HG03342 (cell line): Measurements from ENCODE around the gene TBC1D21.

Experiments used
- ATAC-seq: cut with Tn5 transposase; IDR thresholded peaks from one replicate; pipeline ENCODE4 v1.9.1; 2021; ENCODE audit warnings: mild to moderate bottlenecking, moderate library complexity; ENCODE audit not compliant: unreplicated experiment

TBC1D21 gene

GRCh38 chr15:73873456-73873855 is at the start of gene TBC1D21:
Gene TBC1D21, plus strand, starts transcription at chr15:73873564. Its CDS starts 146 bp downstream, at chr15:73873710.
- ATAC-seq: no peak

GRCh38 chr15:73826711-73827251 is 46.6 kb upstream of the TBC1D21 start:
- no peak for ATAC-seq

- no peak for ATAC-seq
These were observed 43.8 kb upstream of the TBC1D21 start for GRCh38 chr15:73829523-73829922.

GRCh38 chr15:73832657-73833056 is 40.7 kb upstream of the TBC1D21 start:
- ATAC-seq: no peak

GRCh38 chr15:73836845-73837244 is 36.5 kb upstream of the TBC1D21 start:
- no peak for ATAC-seq

- no peak for ATAC-seq
These were observed 34.4 kb upstream of the TBC1D21 start for GRCh38 chr15:73838831-73839426.

GRCh38 chr15:73839699-73840377 is 33.5 kb upstream of the TBC1D21 start:
- ATAC-seq: no peak

GRCh38 chr15:73840771-73841170 is 32.6 kb upstream of the TBC1D21 start:
- no peak for ATAC-seq

GRCh38 chr15:73841756-73842725 is 31.3 kb upstream of the TBC1D21 start:
- no peak for ATAC-seq

GRCh38 chr15:73843787-73844186 is 29.6 kb upstream of the TBC1D21 start:
- no peak for ATAC-seq

GRCh38 chr15:73844356-73844755 is 29.0 kb upstream of the TBC1D21 start:
- no peak for ATAC-seq

- no peak for ATAC-seq
These were observed 27.9 kb upstream of the TBC1D21 start for GRCh38 chr15:73845507-73845906.

- no peak for ATAC-seq
These were observed 27.5 kb upstream of the TBC1D21 start for GRCh38 chr15:73845907-73846306.

- ATAC-seq: no peak
These were observed 23.7 kb upstream of the TBC1D21 start for GRCh38 chr15:73849641-73850040.

- ATAC-seq: no peak
These were observed 23.1 kb upstream of the TBC1D21 start for GRCh38 chr15:73850228-73850627.

GRCh38 chr15:73851689-73852088 is 21.7 kb upstream of the TBC1D21 start:
- no peak for ATAC-seq

- no peak for ATAC-seq
These were observed 20.9 kb upstream of the TBC1D21 start for GRCh38 chr15:73852507-73852906.

- no peak for ATAC-seq
These were observed 19.1 kb upstream of the TBC1D21 start for GRCh38 chr15:73854265-73854664.

GRCh38 chr15:73856458-73857192 is 16.7 kb upstream of the TBC1D21 start:
- ATAC-seq: no peak

GRCh38 chr15:73857193-73857920 is 16.0 kb upstream of the TBC1D21 start:
- ATAC-seq: no peak
